SK-N-MC (cell line): ENCODE results near the gene DTNA.

Source experiments
- EZH2 ChIP-seq: fragments of 200-600 bp; sonication (generic); IDR thresholded peaks from one replicate; pipeline ENCODE4 v1.6.1; 2017; ENCODE audit warnings: antibody characterized with exemption
- FOXP2 ChIP-seq: optimal IDR thresholded peaks from 2 replicates; pipeline ENCODE3; 2011; ENCODE audit warnings: mild to moderate bottlenecking, moderate library complexity; ENCODE audit not compliant: insufficient read depth; ENCODE audit errors: extremely low read length, control extremely low read depth
- POLR2AphosphoS5 ChIP-seq: IDR thresholded peaks from 2 replicates; pipeline ENCODE4 v1.6.1; 2012; ENCODE audit warnings: mild to moderate bottlenecking, low read depth, low read length, borderline replicate concordance

DNA sequence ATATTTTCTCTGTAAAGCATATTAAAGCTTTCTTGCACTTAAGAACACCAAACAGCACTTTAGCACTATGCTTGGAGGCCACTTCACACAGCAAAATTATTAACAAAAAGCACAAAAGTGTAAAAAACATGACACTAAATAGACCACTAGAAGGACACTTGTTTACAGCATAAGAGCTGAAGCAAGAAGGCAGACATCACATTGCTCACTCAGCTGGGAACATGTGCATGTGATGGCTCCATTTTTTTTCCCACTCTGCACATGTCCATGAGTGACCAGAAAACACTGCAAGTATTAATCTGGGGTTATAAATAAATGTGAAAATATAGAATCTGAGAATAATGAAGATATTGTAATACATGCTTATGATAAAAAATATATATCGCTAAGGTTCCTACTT, 228.0 kb downstream of the DTNA start:
- no peak for TF ChIP-seq POLR2AphosphoS5
- TF ChIP-seq FOXP2: no peak
- TF ChIP-seq EZH2: no peak
